GM12875 (cell line): ENCODE measurements around the gene PLIN3.
"Not testable (repeated sequence)": the region's sequence is repeated elsewhere in the genome, so short reads cannot be mapped to it uniquely, and the experiment has no call there.

Experiments
- H3K4me3 ChIP-seq: one replicate; pipeline ENCODE4 v1.5.1; 2011; ENCODE audit warnings: low read depth, low read length, control low read depth
- CTCF ChIP-seq: IDR thresholded peaks from 2 replicates; pipeline ENCODE4 v1.5.1; 2011; ENCODE audit warnings: low read depth, mild to moderate bottlenecking, control low read depth, inconsistent platforms, low read length, moderate library complexity, borderline replicate concordance; ENCODE audit not compliant: insufficient read depth

Gene PLIN3

DNA sequence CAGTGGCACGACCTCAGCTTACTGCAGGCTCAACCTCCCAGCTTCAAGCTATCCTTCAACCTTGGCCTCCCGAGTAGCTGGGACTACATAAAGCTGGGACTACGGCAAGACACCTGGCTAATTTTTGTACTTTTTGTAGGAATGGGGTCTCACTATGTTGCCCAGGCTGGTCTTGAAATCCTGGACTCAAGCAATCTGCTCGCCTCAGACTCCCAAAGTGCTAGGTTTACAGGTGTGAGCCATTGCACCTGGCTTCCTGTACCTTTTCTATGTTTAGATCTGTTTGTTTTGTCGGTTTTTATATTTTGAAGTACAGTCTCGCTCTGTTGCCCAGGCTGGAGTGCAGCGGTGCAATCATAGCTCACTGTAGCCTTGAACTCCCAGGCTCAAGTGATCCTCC, 18.4 kb downstream of the PLIN3 start:
- no peak overlapping the region for H3K4me3 ChIP-seq
- TF ChIP-seq CTCF = no peak

DNA sequence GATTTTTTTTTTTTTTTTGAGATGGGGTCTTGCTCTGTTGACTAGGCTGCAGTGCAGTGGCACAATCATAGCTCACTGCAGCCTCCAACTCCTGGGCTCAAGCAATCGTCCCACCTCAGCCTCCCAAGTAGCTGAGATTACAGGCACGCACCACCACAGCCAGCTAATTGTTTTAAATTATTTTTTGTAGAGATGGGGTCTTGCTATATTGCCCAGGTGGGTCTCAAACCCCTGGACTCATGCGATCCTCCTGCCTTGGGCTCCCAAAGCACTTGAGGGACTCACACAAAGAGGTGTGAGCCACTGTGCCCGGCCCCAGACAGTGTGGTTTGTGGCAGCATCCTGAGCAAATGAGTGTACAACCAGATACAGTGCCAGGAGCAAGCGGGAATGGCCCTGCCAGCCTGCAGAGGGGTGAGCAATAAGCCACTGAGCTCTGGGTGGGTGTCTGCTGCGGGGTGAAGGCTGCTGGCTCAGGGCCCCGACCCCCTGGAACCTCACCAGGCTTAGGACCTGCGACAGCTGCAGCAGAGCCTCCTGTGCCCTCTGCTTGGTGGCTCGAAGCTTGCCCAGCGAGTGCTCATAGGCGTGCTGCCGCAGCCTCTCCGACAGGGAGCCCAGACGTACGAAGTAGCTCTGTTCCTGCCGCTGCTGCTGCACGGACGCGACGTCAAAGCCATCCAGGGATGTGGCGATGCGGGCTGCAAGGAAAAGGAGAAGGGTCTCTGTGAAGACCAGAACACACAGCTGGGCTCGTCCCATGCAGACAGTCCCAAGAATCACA, 20.1 kb downstream of the PLIN3 start:
- TF ChIP-seq CTCF = no peak
- no peak overlapping the region for H3K4me3 ChIP-seq

- H3K4me3 ChIP-seq = not testable (repeated sequence)
These were observed 21.5 kb downstream of the PLIN3 start for GRCh38 chr19:4845975-4846374.

GRCh38 chr19:4844348-4845179, 22.9 kb downstream of the PLIN3 start:
- H3K4me3 ChIP-seq = no peak overlapping the region
- no peak for TF ChIP-seq CTCF

GRCh38 chr19:4843647-4843965, 23.9 kb downstream of the PLIN3 start:
- no peak overlapping the region for H3K4me3 ChIP-seq
- TF ChIP-seq CTCF = no peak

GRCh38 chr19:4839192-4839591, 28.3 kb downstream of the PLIN3 start:
- no peak for TF ChIP-seq CTCF
- H3K4me3 ChIP-seq = no peak overlapping the region

GRCh38 chr19:4832776-4833175, 34.7 kb downstream of the PLIN3 start:
- TF ChIP-seq CTCF = no peak
- H3K4me3 ChIP-seq = no peak overlapping the region

DNA sequence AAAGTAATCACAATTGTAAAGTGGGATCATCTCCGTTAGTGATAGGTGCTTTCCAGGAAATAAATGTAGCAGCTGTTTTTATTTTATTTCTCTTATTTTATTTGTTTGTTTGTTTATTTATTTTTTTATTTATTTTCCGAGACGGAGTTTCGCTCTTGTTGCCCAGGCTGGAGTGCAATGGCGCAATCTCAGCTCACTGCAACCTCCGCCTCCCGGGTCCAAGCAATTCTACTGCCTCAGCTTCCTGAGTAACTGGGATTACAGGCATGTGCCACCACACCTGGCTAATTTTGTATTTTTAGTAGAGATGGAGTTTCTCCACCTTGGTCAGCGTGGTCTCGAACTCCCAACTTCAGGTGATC, 35.5 kb downstream of the PLIN3 start:
- H3K4me3 ChIP-seq = peak overlapping the region; percentile 67
